Activated CD8-positive, alpha-beta memory T cell treated with anti-CD3 and anti-CD28 coated beads, Interleukin-2, amount 50 U/mL, for 1 hour (primary cell): Measurements from ENCODE around the gene TTLL5.

Source experiments
- DNase-seq: peaks from one replicate; pipeline ENCODE4 v3.0.0-alpha.2; 2020; ENCODE audit errors: extremely low read depth

TTLL5 gene

GRCh38 chr14:75861161-75861621, 200.1 kb downstream of the TTLL5 start:
- no peak for DNase-seq

- no peak for DNase-seq
Observed at GRCh38 chr14:75863221-75863620, 202.2 kb downstream of the TTLL5 start.

- DNase-seq, result no peak
Observed at GRCh38 chr14:75864352-75864751, 203.3 kb downstream of the TTLL5 start.

GRCh38 chr14:75865531-75865930, 204.5 kb downstream of the TTLL5 start:
- DNase-seq, result no peak

GRCh38 chr14:75866970-75867369, 205.9 kb downstream of the TTLL5 start:
- no peak for DNase-seq

- no peak for DNase-seq
Observed at GRCh38 chr14:75871181-75871880, 210.3 kb downstream of the TTLL5 start.

GRCh38 chr14:75875958-75876357, 214.9 kb downstream of the TTLL5 start:
- no peak for DNase-seq

GRCh38 chr14:75876530-75876929, 215.5 kb downstream of the TTLL5 start:
- DNase-seq, result no peak

- DNase-seq, result no peak
Observed at GRCh38 chr14:75877292-75877691, 216.2 kb downstream of the TTLL5 start.

- no peak for DNase-seq
Observed at GRCh38 chr14:75877884-75878283, 216.8 kb downstream of the TTLL5 start.

- no peak for DNase-seq
Observed at GRCh38 chr14:75879031-75879430, 218.0 kb downstream of the TTLL5 start.

- no peak for DNase-seq
Observed at GRCh38 chr14:75880512-75880911, 219.5 kb downstream of the TTLL5 start.

GRCh38 chr14:75881994-75882393, 220.9 kb downstream of the TTLL5 start:
- DNase-seq, result no peak

- DNase-seq, result no peak
Observed at GRCh38 chr14:75884198-75884611, 223.2 kb downstream of the TTLL5 start.

GRCh38 chr14:75885829-75886228, 224.8 kb downstream of the TTLL5 start:
- no peak for DNase-seq

GRCh38 chr14:75886636-75887348, 225.7 kb downstream of the TTLL5 start:
- no peak for DNase-seq

- no peak for DNase-seq
Observed at GRCh38 chr14:75888945-75889344, 227.9 kb downstream of the TTLL5 start.

GRCh38 chr14:75896341-75896740, 235.3 kb downstream of the TTLL5 start:
- DNase-seq, result no peak

- DNase-seq, result no peak
Observed at GRCh38 chr14:75904311-75904710, 243.3 kb downstream of the TTLL5 start.

GRCh38 chr14:75905147-75905904, 244.3 kb downstream of the TTLL5 start:
- DNase-seq, result no peak

GRCh38 chr14:75906228-75906627, 245.2 kb downstream of the TTLL5 start:
- no peak for DNase-seq

GRCh38 chr14:75906680-75907280, 245.7 kb downstream of the TTLL5 start:
- peak; percentile 40 for DNase-seq
